ENCODE results near the gene PAGR1. TPM values are rescaled to one million over a fixed set of nuclear protein-coding genes. Genes with fewer than 3 reads are reported as not detected.

The PAGR1 gene
- total RNA-seq, 1 donor: 19.9 TPM

- H3K4me3 ChIP-seq (ENCODE audit: insufficient read depth, low read length): peak within 1 kb of the TSS; percentile 76
- DNase-seq (ENCODE audit: insufficient read length, low spot score, missing footprints): peak; percentile 90
- peak within 1 kb of the TSS; percentile 65 for H3K27ac ChIP-seq (ENCODE audit: low read depth, low read length)
- H2AFZ ChIP-seq (ENCODE audit: low read length): peak within 1 kb of the TSS; percentile 80
- H3K27me3 ChIP-seq (ENCODE audit: insufficient read depth, low read length): no peaks in the 10 kb centered on the region
- peaks cover 18% of the 10 kb centered on the region for H3K36me3 ChIP-seq (ENCODE audit: insufficient read depth, low read length)
- H3K4me1 ChIP-seq (ENCODE audit: insufficient read depth, low read length): peaks cover 58% of the 10 kb centered on the region
- no peak for TF ChIP-seq CTCF (IDR thresholded peaks at IDR 0.05; ENCODE audit: extremely low read depth, low read depth, low read length)
- no peaks in the 10 kb centered on the region for H3K9me3 ChIP-seq (ENCODE audit: low read depth, low read length)
- H4K20me1 ChIP-seq (ENCODE audit: insufficient read depth, low read length): peaks cover 19% of the 10 kb centered on the region
- peaks cover 23% of the 10 kb centered on the region for H3K79me2 ChIP-seq (ENCODE audit: insufficient read depth, low read length)
- peak within 1 kb of the TSS; percentile 98 for H3K4me2 ChIP-seq (ENCODE audit: insufficient read depth, low read length)
These were observed 3.9 kb upstream of the PAGR1 start, which contains the start of gene PRRT2 for GRCh38 chr16:29811896-29812665. Gene PRRT2, plus strand, starts transcription at chr16:29812193. Its CDS starts 862 bp downstream, at chr16:29813055.

- DNase-seq (ENCODE audit: insufficient read length, low spot score, missing footprints): peak; percentile 63
- Histone ChIP-seq H3K9me3 (ENCODE audit: low read depth, low read length) (no peaks in the 10 kb centered on the region), H3K36me3 (ENCODE audit: insufficient read depth, low read length) (peaks cover 18% of the 10 kb centered on the region), H3K4me2 (ENCODE audit: insufficient read depth, low read length) (peak overlapping the region; percentile 98), H3K4me3 (ENCODE audit: insufficient read depth, low read length) (peak overlapping the region; percentile 76), H3K4me1 (ENCODE audit: insufficient read depth, low read length) (peaks cover 59% of the 10 kb centered on the region), H2AFZ (ENCODE audit: low read length) (no peak overlapping the region), H3K27ac (ENCODE audit: low read depth, low read length) (no peak overlapping the region), H3K79me2 (ENCODE audit: insufficient read depth, low read length) (peaks cover 26% of the 10 kb centered on the region), H3K27me3 (ENCODE audit: insufficient read depth, low read length) (no peaks in the 10 kb centered on the region), H4K20me1 (ENCODE audit: insufficient read depth, low read length) (peaks cover 19% of the 10 kb centered on the region)
- no peak for TF ChIP-seq CTCF (IDR thresholded peaks at IDR 0.05; ENCODE audit: extremely low read depth, low read depth, low read length)
These were observed 3.0 kb upstream of the PAGR1 start for GRCh38 chr16:29812754-29813643.

GRCh38 chr16:29813644-29814562, 2.0 kb upstream of the PAGR1 start:
- Histone ChIP-seq H3K27me3 (ENCODE audit: insufficient read depth, low read length) (no peaks in the 10 kb centered on the region), H3K4me2 (ENCODE audit: insufficient read depth, low read length) (no peak overlapping the region), H2AFZ (ENCODE audit: low read length) (no peak overlapping the region), H3K4me1 (ENCODE audit: insufficient read depth, low read length) (peaks cover 50% of the 10 kb centered on the region), H3K79me2 (ENCODE audit: insufficient read depth, low read length) (peaks cover 25% of the 10 kb centered on the region), H3K27ac (ENCODE audit: low read depth, low read length) (no peak overlapping the region), H4K20me1 (ENCODE audit: insufficient read depth, low read length) (peaks cover 15% of the 10 kb centered on the region), H3K36me3 (ENCODE audit: insufficient read depth, low read length) (peaks cover 20% of the 10 kb centered on the region), H3K4me3 (ENCODE audit: insufficient read depth, low read length) (no peak overlapping the region), H3K9me3 (ENCODE audit: low read depth, low read length) (no peaks in the 10 kb centered on the region)
- TF ChIP-seq CTCF (IDR thresholded peaks at IDR 0.05; ENCODE audit: extremely low read depth, low read depth, low read length): no peak
- DNase-seq (ENCODE audit: insufficient read length, low spot score, missing footprints): peak; percentile 73

Measured in osteoblast (primary cell).